Transverse colon (tissue), 4 donors: ENCODE results near the gene PCSK5. TPM values are rescaled to one million over a fixed set of nuclear protein-coding genes. Genes with fewer than 3 reads are reported as not detected.

Experiments
- DNase-seq: peaks from one replicate; pipeline ENCODE4 v3.0.0-alpha.2; 2019
- H3K27ac ChIP-seq, 4 donors: fragments of 200-600 bp; sonication (generic); 2 replicates each; pipeline ENCODE4 v1.5.1; 2016 to 2018; ENCODE audit warnings: inconsistent platforms in 4 of 4
- H3K27me3 ChIP-seq: fragments of 200-600 bp; sonication (generic); 2 replicates; pipeline ENCODE4 v1.5.1; 2017; ENCODE audit warnings: inconsistent platforms
- H3K36me3 ChIP-seq, 4 donors: fragments of 200-600 bp; sonication (generic); 2 replicates each; pipeline ENCODE4 v1.5.1; 2017 to 2019; ENCODE audit warnings: inconsistent platforms in 4 of 4
- H3K4me1 ChIP-seq, 4 donors: fragments of 200-600 bp; sonication (generic); 2 replicates each; pipeline ENCODE4 v1.5.1; 2017 to 2020; ENCODE audit warnings: inconsistent platforms in 4 of 4
- H3K4me3 ChIP-seq, 4 donors: fragments of 200-600 bp; sonication (generic); 1 replicate in 1 of 4; 2 replicates in 3 of 4; pipeline versions ENCODE4 v1.5.1 to v1.6.1; 2017 to 2019; ENCODE audit warnings: inconsistent platforms in 4 of 4
- H3K9me3 ChIP-seq, 2 donors: fragments of 200-600 bp; sonication (generic); 2 replicates each; pipeline ENCODE4 v1.5.1; 2017 to 2019; ENCODE audit warnings: inconsistent platforms in 2 of 2
- CTCF ChIP-seq, 5 experiments: fragments of 200-600 bp in 3 of 5; fragments of 450-650 bp in 2 of 5; sonication (generic) in 3 of 5; IDR thresholded peaks; 1 replicate in 2 of 5; 2 replicates in 3 of 5; pipeline ENCODE4 v1.5.1; 2016 to 2017; ENCODE audit warnings: antibody characterized with exemption in 5 of 5, inconsistent platforms in 3 of 5, mild to moderate bottlenecking in 2 of 5, moderate library complexity in 1 of 5
- EP300 ChIP-seq: sonication (generic); formaldehyde crosslinking; IDR thresholded peaks from one replicate; pipeline ENCODE4 v1.6.1; 2017; ENCODE audit warnings: antibody characterized with exemption, low read depth
- POLR2A ChIP-seq: fragments of 450-650 bp; IDR thresholded peaks from one replicate; pipeline ENCODE4 v1.6.1; 2016; ENCODE audit warnings: antibody characterized with exemption, mild to moderate bottlenecking, moderate library complexity
- POLR2AphosphoS5 ChIP-seq, 3 donors: sonication (generic); formaldehyde crosslinking; IDR thresholded peaks; one replicate each; pipeline ENCODE4 v1.6.1; 2016; ENCODE audit warnings: antibody characterized with exemption in 3 of 3
- WGBS, 2 donors: methylation state at CpG; one replicate each; pipeline ENCODE4 v1.1.5; 2018; ENCODE audit warnings: low coverage in 1 of 2; 5-methylcytosine and 5-hydroxymethylcytosine counted together
- in situ Hi-C, 4 donors: fragments of 200-750 bp; cut with MboI; loops; one replicate each; pipeline versions ENCODE4 v1.15.0 to v1.15.1; 2017; ENCODE audit warnings: low sequenced_read_pairs in 3 of 4, low pct_ligation_motif_present in 1 of 4, low pct_unique_long_range_greater_than_20kb in 1 of 4
- intact Hi-C: fragments of 100-400 bp; cut with DNase I; formaldehyde crosslinking; loops from one replicate; pipeline ENCODE4 v1.15.1; 2023; ENCODE audit warnings: low total_unique reads
- total RNA-seq, 4 donors: library from RNA; depleted of rRNA; stranded (reverse); fragments of >200 nt; gene quantifications; one replicate each; pipeline ENCODE4 v1.1.0, GENCODE V29; 2016

The PCSK5 gene
- total RNA-seq, 4 donors from 2014 or later = 110 to 248 (median 127) TPM

GRCh38 chr9:76231001-76231400 lies 340.5 kb downstream of the PCSK5 start:
- in situ Hi-C loops (no loop called here), intact Hi-C loops (no loop called here)
- DNase-seq = no peak
- no peak overlapping the region for H3K4me3 ChIP-seq
- 70 to 93% methylated on average over 3 to 5 of the region's 5 CpGs for WGBS, 2 donors
- H3K36me3 ChIP-seq = no peaks in the 10 kb centered on the region
- H3K4me1 ChIP-seq = no peaks in the 10 kb centered on the region
- no peaks in the 10 kb centered on the region for H3K27me3 ChIP-seq
- H3K9me3 ChIP-seq = no peaks in the 10 kb centered on the region
- no peak for TF ChIP-seq EP300
- no peak for TF ChIP-seq POLR2AphosphoS5 (IDR thresholded peaks at IDR 0.05)
- TF ChIP-seq POLR2A = no peak
- TF ChIP-seq CTCF (IDR thresholded peaks at IDR 0.05) = no peak
- no peak overlapping the region for H3K27ac ChIP-seq

GRCh38 chr9:76232861-76233489 lies 342.5 kb downstream of the PCSK5 start:
- in situ Hi-C loops (no loop called here), intact Hi-C loops (no loop called here)
- WGBS, 2 donors = 60 to 73% methylated on average over 1 to 7 of the region's 7 CpGs
- H3K4me1 ChIP-seq = no peaks in the 10 kb centered on the region
- H3K27ac ChIP-seq = no peak overlapping the region
- no peak for DNase-seq
- no peaks in the 10 kb centered on the region for H3K9me3 ChIP-seq
- H3K36me3 ChIP-seq = no peaks in the 10 kb centered on the region
- TF ChIP-seq EP300 (no peak), CTCF (IDR thresholded peaks at IDR 0.05) (no peak), POLR2A (no peak), POLR2AphosphoS5 (IDR thresholded peaks at IDR 0.05) (no peak)
- no peaks in the 10 kb centered on the region for H3K27me3 ChIP-seq
- H3K4me3 ChIP-seq = no peak overlapping the region

GRCh38 chr9:76240578-76240977 lies 350.1 kb downstream of the PCSK5 start:
- Histone ChIP-seq H3K4me3 (no peak overlapping the region), H3K27me3 (no peaks in the 10 kb centered on the region), H3K4me1 (no peaks in the 10 kb centered on the region), H3K9me3 (no peaks in the 10 kb centered on the region), H3K27ac (no peak overlapping the region), H3K36me3 (peaks cover 0 to 5% (median 0%) of the 10 kb centered on the region in 4 donors)
- WGBS, 2 donors = 56 to 80% methylated on average over 1 of the region's 1 CpG
- TF ChIP-seq EP300 = no peak
- TF ChIP-seq POLR2A = no peak
- no peak for TF ChIP-seq CTCF (IDR thresholded peaks at IDR 0.05)
- no peak for TF ChIP-seq POLR2AphosphoS5 (IDR thresholded peaks at IDR 0.05)
- no peak for DNase-seq
- in situ Hi-C loops (no loop called here), intact Hi-C loops (no loop called here)

- no peaks in the 10 kb centered on the region for H3K4me1 ChIP-seq
- peaks cover 0 to 5% (median 0%) of the 10 kb centered on the region in 4 donors for H3K36me3 ChIP-seq
- WGBS, 2 donors = 80 to 82% methylated on average over 1 of the region's 1 CpG
- no peak overlapping the region for H3K27ac ChIP-seq
- no peak overlapping the region for H3K4me3 ChIP-seq
- no peak for DNase-seq
- in situ Hi-C loops = no loop called here
- H3K9me3 ChIP-seq = no peaks in the 10 kb centered on the region
- no peaks in the 10 kb centered on the region for H3K27me3 ChIP-seq
- no peak for TF ChIP-seq EP300
- no peak for TF ChIP-seq CTCF (IDR thresholded peaks at IDR 0.05)
- TF ChIP-seq POLR2AphosphoS5 (IDR thresholded peaks at IDR 0.05) = no peak
- TF ChIP-seq POLR2A = no peak
- intact Hi-C loops = no loop called here
These were observed 355.0 kb downstream of the PCSK5 start for GRCh38 chr9:76245518-76245917.
